Esophagus muscularis mucosa (tissue), 4 donors: ENCODE measurements around the gene CENPP.

ENCODE experiments used
- CTCF ChIP-seq, 3 experiments: fragments of 200-600 bp in 2 of 3; fragments of 450-650 bp in 1 of 3; sonication (generic) in 2 of 3; IDR thresholded peaks; one replicate each; pipeline ENCODE4 v1.5.1; 2017 to 2019; ENCODE audit warnings: antibody characterized with exemption in 3 of 3, mild to moderate bottlenecking in 2 of 3, moderate library complexity in 1 of 3
- EP300 ChIP-seq: sonication (generic); formaldehyde crosslinking; IDR thresholded peaks from one replicate; pipeline ENCODE4 v1.6.1; 2017; ENCODE audit warnings: antibody characterized with exemption
- POLR2AphosphoS5 ChIP-seq, 2 donors: sonication (generic); formaldehyde crosslinking; IDR thresholded peaks; one replicate each; pipeline ENCODE4 v1.6.1; 2017; ENCODE audit warnings: antibody characterized with exemption in 2 of 2

- TF ChIP-seq POLR2AphosphoS5 (IDR thresholded peaks at IDR 0.05) (no peak), CTCF (IDR thresholded peaks at IDR 0.05) (no peak), EP300 (no peak)
Observed at GRCh38 chr9:92611621-92612285, 286.0 kb downstream of the CENPP start.
